ENCODE data around the gene HOXB2. TPM values are rescaled to one million over a fixed set of nuclear protein-coding genes. Genes with fewer than 3 reads are reported as not detected.

Gene HOXB2
- total and polyA plus RNA-seq, 3 experiments from 2014 or later, result 12.8 to 18.3 (median 16.7) TPM

- Mint-ChIP-seq H3K36me3 (no peaks in the 10 kb centered on the region), H3K27ac (no peak overlapping the region), H3K4me3 (peak overlapping the region in 2 of 7 donors; percentile 64 to 72), H3K27me3 (peaks cover 56 to 75% of the 10 kb centered on the region in 2 donors), H3K4me1 (peaks cover 27 to 28% (median 28%) of the 10 kb centered on the region in 3 donors), H3K9me3 (no peaks in the 10 kb centered on the region)
- Histone ChIP-seq H3K27ac (ENCODE audit: low read depth, low read length) (no peak overlapping the region), H3K4me3 (ENCODE audit: low read length) (no peak overlapping the region), H3K9me3 (ENCODE audit: low read length) (no peaks in the 10 kb centered on the region), H3K27me3 (ENCODE audit: insufficient read depth, low read length, poor library complexity, severe bottlenecking) (peaks cover 42% of the 10 kb centered on the region), H3K36me3 (ENCODE audit: insufficient read depth, low read length) (no peaks in the 10 kb centered on the region), H3K4me1 (ENCODE audit: insufficient read depth, low read length) (peaks cover 23% of the 10 kb centered on the region)
- CTCF ChIA-PET, result interaction anchor here (1.0 to 2.4 kb wide), 6 partner anchors 12 to 257 kb away, joined by 3 to 6 read pairs (median 4); no protein-coding TSS in a partner anchor
- DNase-seq, result no peak
- POLR2A ChIA-PET, result no interaction called here
These were observed 45.8 kb upstream of the HOXB2 start for GRCh38 chr17:48590607-48591161.

- Histone ChIP-seq H3K4me1 (ENCODE audit: insufficient read depth, low read length) (peaks cover 27% of the 10 kb centered on the region), H3K36me3 (ENCODE audit: insufficient read depth, low read length) (no peaks in the 10 kb centered on the region), H3K9me3 (ENCODE audit: low read length) (no peaks in the 10 kb centered on the region), H3K4me3 (ENCODE audit: low read length) (no peak within 1 kb of the TSS), H3K27ac (ENCODE audit: low read depth, low read length) (no peak within 1 kb of the TSS), H3K27me3 (ENCODE audit: insufficient read depth, low read length, poor library complexity, severe bottlenecking) (peaks cover 36% of the 10 kb centered on the region)
- H3K27me3 Mint-ChIP-seq, result peaks cover 56 to 73% of the 10 kb centered on the region in 2 donors
- no peaks in the 10 kb centered on the region for H3K9me3 Mint-ChIP-seq
- POLR2A ChIA-PET, result no interaction called here
- DNase-seq, result no peak
- CTCF ChIA-PET, result interaction anchor here (1.0 to 1.8 kb wide), 7 partner anchors 11 to 256 kb away, joined by 3 to 12 read pairs (median 4); no protein-coding TSS in a partner anchor
- peaks cover 31 to 35% (median 33%) of the 10 kb centered on the region in 3 donors for H3K4me1 Mint-ChIP-seq
- peak within 1 kb of the TSS in 2 of 7 donors; percentile 64 to 72 for H3K4me3 Mint-ChIP-seq
- peaks cover 0 to 3% (median 0%) of the 10 kb centered on the region in 3 donors for H3K36me3 Mint-ChIP-seq
- no peak within 1 kb of the TSS for H3K27ac Mint-ChIP-seq
These were observed 45.1 kb upstream of the HOXB2 start, which contains the start of gene HOXB3 for GRCh38 chr17:48589831-48590606. TSS of gene HOXB3 (minus strand) at chr17:48590241. CDS start at chr17:48552474, 37,767 bp downstream.

GRCh38 chr17:48589060-48589830, 44.3 kb upstream of the HOXB2 start:
- Mint-ChIP-seq H3K36me3 (peaks cover 0 to 3% (median 0%) of the 10 kb centered on the region in 3 donors), H3K4me1 (peaks cover 33 to 40% (median 40%) of the 10 kb centered on the region in 3 donors), H3K27ac (no peak overlapping the region), H3K9me3 (no peaks in the 10 kb centered on the region), H3K27me3 (peaks cover 55 to 72% of the 10 kb centered on the region in 2 donors), H3K4me3 (peak overlapping the region in 1 of 7 donors; percentile 39)
- peaks cover 28% of the 10 kb centered on the region for H3K27me3 ChIP-seq (ENCODE audit: insufficient read depth, low read length, poor library complexity, severe bottlenecking)
- no peaks in the 10 kb centered on the region for H3K36me3 ChIP-seq (ENCODE audit: insufficient read depth, low read length)
- ChIA-PET POLR2A (interaction anchor here (1.1 kb wide), 1 partner anchor 244 kb away, joined by 5 read pairs; no protein-coding TSS in a partner anchor), CTCF (interaction anchor here (0.9 to 1.5 kb wide), 3 partner anchors 97 to 254 kb away, joined by 3 to 12 read pairs (median 3); no protein-coding TSS in a partner anchor)
- no peak overlapping the region for H3K4me3 ChIP-seq (ENCODE audit: low read length)
- peaks cover 28% of the 10 kb centered on the region for H3K4me1 ChIP-seq (ENCODE audit: insufficient read depth, low read length)
- no peaks in the 10 kb centered on the region for H3K9me3 ChIP-seq (ENCODE audit: low read length)
- no peak overlapping the region for H3K27ac ChIP-seq (ENCODE audit: low read depth, low read length)
- DNase-seq, result no peak

- Histone ChIP-seq H3K27me3 (ENCODE audit: insufficient read depth, low read length, poor library complexity, severe bottlenecking) (peaks cover 25% of the 10 kb centered on the region), H3K4me3 (ENCODE audit: low read length) (no peak overlapping the region), H3K27ac (ENCODE audit: low read depth, low read length) (no peak overlapping the region), H3K4me1 (ENCODE audit: insufficient read depth, low read length) (peaks cover 28% of the 10 kb centered on the region), H3K9me3 (ENCODE audit: low read length) (no peaks in the 10 kb centered on the region), H3K36me3 (ENCODE audit: insufficient read depth, low read length) (no peaks in the 10 kb centered on the region)
- no peak overlapping the region for H3K27ac Mint-ChIP-seq
- H3K9me3 Mint-ChIP-seq, result no peaks in the 10 kb centered on the region
- POLR2A ChIA-PET, result interaction anchor here (1.1 kb wide), 1 partner anchor 243 kb away, joined by 5 read pairs; no protein-coding TSS in a partner anchor
- no peak overlapping the region for H3K4me3 Mint-ChIP-seq
- H3K4me1 Mint-ChIP-seq, result peaks cover 30 to 36% (median 33%) of the 10 kb centered on the region in 3 donors
- H3K27me3 Mint-ChIP-seq, result peaks cover 53 to 72% of the 10 kb centered on the region in 2 donors
- peaks cover 0 to 3% (median 0%) of the 10 kb centered on the region in 3 donors for H3K36me3 Mint-ChIP-seq
- no peak for DNase-seq
- CTCF ChIA-PET, result interaction anchor here (0.9 to 1.6 kb wide), 4 partner anchors 24 to 253 kb away, joined by 3 to 12 read pairs (median 3); no protein-coding TSS in a partner anchor
These were observed 43.6 kb upstream of the HOXB2 start for GRCh38 chr17:48588528-48588927.

GRCh38 chr17:48588074-48588415, 43.1 kb upstream of the HOXB2 start:
- H3K4me3 ChIP-seq (ENCODE audit: low read length), result no peak overlapping the region
- no peak for DNase-seq
- peaks cover 23% of the 10 kb centered on the region for H3K4me1 ChIP-seq (ENCODE audit: insufficient read depth, low read length)
- no peak overlapping the region for H3K27ac ChIP-seq (ENCODE audit: low read depth, low read length)
- no peaks in the 10 kb centered on the region for H3K36me3 ChIP-seq (ENCODE audit: insufficient read depth, low read length)
- no peak overlapping the region for H3K27ac Mint-ChIP-seq
- peaks cover 0 to 3% (median 0%) of the 10 kb centered on the region in 3 donors for H3K36me3 Mint-ChIP-seq
- H3K4me1 Mint-ChIP-seq, result peaks cover 26 to 31% (median 28%) of the 10 kb centered on the region in 3 donors
- POLR2A ChIA-PET, result interaction anchor here (1.1 kb wide), 1 partner anchor 242 kb away, joined by 5 read pairs; no protein-coding TSS in a partner anchor
- peaks cover 22% of the 10 kb centered on the region for H3K27me3 ChIP-seq (ENCODE audit: insufficient read depth, low read length, poor library complexity, severe bottlenecking)
- H3K9me3 ChIP-seq (ENCODE audit: low read length), result no peaks in the 10 kb centered on the region
- peaks cover 52 to 70% of the 10 kb centered on the region in 2 donors for H3K27me3 Mint-ChIP-seq
- no peaks in the 10 kb centered on the region for H3K9me3 Mint-ChIP-seq
- CTCF ChIA-PET, result interaction anchor here (1.0 to 1.6 kb wide), 6 partner anchors 25 to 280 kb away, joined by 3 to 12 read pairs (median 5); no protein-coding TSS in a partner anchor
- peak overlapping the region in 1 of 7 donors; percentile 92 for H3K4me3 Mint-ChIP-seq

GRCh38 chr17:48587276-48588073, 42.6 kb upstream of the HOXB2 start:
- Mint-ChIP-seq H3K27ac (no peak overlapping the region), H3K4me1 (peaks cover 21 to 28% (median 25%) of the 10 kb centered on the region in 3 donors), H3K4me3 (peak overlapping the region in 6 of 7 donors; percentile 9 to 92 (median 37)), H3K36me3 (peaks cover 0 to 3% (median 0%) of the 10 kb centered on the region in 3 donors), H3K9me3 (no peaks in the 10 kb centered on the region), H3K27me3 (peaks cover 51 to 70% of the 10 kb centered on the region in 2 donors)
- POLR2A ChIA-PET, result interaction anchor here (0.5 to 0.7 kb wide), 2 partner anchors 28 to 490 kb away, joined by 3 read pairs; no protein-coding TSS in a partner anchor
- no peaks in the 10 kb centered on the region for H3K9me3 ChIP-seq (ENCODE audit: low read length)
- H3K4me3 ChIP-seq (ENCODE audit: low read length), result no peak overlapping the region
- no peak overlapping the region for H3K27ac ChIP-seq (ENCODE audit: low read depth, low read length)
- peaks cover 18% of the 10 kb centered on the region for H3K4me1 ChIP-seq (ENCODE audit: insufficient read depth, low read length)
- DNase-seq, result no peak
- H3K27me3 ChIP-seq (ENCODE audit: insufficient read depth, low read length, poor library complexity, severe bottlenecking), result peaks cover 24% of the 10 kb centered on the region
- no peaks in the 10 kb centered on the region for H3K36me3 ChIP-seq (ENCODE audit: insufficient read depth, low read length)
- CTCF ChIA-PET, result interaction anchor here (1.0 to 1.6 kb wide), 6 partner anchors 25 to 279 kb away, joined by 3 to 5 read pairs (median 4); no protein-coding TSS in a partner anchor
